Glomerular endothelial cell (primary cell): Measurements from ENCODE around the gene DIDO1. TPM values are rescaled to one million over a fixed set of nuclear protein-coding genes. Genes with fewer than 3 reads are reported as not detected.

ENCODE experiments used
- DNase-seq: peaks from one replicate; pipeline ENCODE4 v3.0.0-alpha.2; 2011; ENCODE audit warnings: low read depth, low spot score; ENCODE audit errors: extremely low read depth
- total RNA-seq: library from RNA; depleted of rRNA; stranded (reverse); fragments of >200 nt; gene quantifications from 2 replicates; pipeline ENCODE4 v1.2.3, GENCODE V29; 2015

The DIDO1 gene
- total RNA-seq, 1 donor from 2014 or later, result 50.3 TPM

DNA sequence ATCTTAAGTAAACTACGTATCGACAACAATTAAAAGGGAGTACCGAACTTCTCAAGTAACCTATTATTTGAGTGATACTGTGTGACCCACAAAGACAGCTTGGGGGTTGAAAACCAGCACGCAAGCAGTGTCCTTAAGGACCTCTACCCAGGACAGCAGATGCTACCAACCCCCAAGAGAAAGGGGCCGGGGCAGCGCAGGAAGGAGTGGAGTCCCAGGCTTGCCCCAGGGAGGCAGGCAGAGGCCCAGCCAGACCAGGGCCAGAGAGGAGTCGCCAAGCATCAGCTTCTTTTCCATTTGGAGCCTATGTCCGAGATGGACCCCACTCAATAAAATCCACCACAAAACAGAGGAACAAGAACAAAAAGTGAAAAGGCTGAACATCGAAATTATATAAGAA, 11.9 kb downstream of the DIDO1 start:
- DNase-seq, result no peak

DNA sequence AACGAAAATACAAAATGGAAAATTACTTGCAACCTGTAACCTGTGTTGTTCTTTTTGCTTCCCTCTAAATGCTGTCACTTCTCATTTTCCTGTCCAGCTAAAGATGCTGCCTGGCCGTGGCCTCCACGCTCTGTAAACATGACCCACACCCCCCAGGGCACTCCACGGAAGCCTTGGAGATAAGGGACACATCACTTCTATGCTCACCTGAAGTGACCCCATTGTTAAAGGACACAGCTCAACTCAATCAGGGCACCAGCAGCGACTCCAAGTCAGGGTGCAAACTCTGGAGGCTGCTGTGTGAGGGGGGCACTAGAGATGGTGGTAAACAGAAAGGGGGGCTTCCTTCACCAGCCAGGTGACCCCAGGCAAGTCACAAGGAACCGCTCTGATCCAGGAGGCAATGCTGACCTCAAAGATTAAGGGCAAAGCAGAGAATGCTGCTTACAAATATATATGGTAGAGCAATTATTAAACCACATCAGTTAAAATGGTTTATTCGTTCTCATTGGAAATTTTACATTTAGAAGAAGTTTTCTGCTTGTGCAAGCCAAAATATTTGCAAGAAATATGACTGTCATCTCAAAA, 13.2 kb downstream of the DIDO1 start:
- DNase-seq, result no peak

DNA sequence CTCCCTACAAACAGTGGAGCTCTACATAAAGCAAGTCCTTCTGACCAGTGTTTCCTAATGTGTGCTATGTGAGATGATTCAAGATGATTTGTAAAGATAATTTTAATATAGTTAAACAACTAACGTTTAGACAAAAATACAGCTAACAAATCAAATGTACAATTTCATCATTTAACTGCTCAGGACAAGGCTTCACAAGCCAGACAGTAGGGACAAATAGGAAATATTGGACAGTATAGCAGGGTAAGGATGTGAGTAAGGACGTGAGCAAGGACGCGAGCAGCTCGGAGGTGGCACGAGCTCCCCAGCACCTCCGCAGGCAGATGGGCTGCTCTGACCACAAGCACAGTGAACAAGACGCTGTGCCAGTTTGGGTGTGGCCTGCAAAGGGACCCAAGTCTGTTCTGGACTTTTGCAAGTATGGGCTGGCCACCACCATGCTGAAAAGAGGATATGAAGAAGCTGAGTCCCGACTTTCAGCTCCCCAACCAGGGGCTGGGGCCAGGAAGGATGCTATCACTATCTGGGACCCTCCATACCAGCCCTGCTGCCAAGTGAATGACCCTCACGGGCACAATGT, 14.5 kb downstream of the DIDO1 start:
- no peak for DNase-seq

DNA sequence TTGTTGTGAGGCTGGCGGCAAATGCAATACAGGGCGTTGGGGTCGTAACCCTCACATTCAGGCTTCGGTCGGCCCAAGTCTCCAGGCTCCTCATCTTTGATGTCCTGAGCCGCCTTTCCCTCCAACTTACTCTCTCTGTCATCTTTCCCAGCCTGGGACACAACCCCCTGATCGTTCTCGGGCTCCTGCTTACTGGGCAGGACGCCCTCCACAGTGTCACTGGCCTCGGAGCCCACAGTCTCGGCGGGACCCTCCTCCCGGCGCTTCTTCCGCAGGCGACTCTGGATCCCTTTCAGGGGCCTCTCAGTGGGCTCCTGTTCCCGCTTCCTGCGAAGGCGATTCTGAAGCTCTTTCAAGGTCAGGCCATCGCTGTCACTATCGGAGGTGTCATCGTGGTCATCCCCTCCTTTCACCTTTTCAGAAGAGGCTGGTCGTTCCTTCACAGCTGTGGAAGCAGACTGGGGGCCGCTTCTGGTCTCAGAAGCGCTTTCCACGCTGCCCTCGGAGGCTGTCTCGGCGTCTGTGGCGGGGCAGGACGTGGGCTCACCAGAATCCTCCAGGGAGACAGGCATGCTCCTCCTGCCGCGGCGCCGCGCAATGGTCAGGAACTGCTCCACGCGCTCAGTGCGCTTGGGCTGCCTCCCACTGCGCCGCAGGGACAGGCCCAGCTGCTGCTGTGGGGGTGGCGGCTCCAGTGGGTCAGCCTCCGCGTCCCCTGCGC, 15.4 kb downstream of the DIDO1 start:
- no peak for DNase-seq

DNA sequence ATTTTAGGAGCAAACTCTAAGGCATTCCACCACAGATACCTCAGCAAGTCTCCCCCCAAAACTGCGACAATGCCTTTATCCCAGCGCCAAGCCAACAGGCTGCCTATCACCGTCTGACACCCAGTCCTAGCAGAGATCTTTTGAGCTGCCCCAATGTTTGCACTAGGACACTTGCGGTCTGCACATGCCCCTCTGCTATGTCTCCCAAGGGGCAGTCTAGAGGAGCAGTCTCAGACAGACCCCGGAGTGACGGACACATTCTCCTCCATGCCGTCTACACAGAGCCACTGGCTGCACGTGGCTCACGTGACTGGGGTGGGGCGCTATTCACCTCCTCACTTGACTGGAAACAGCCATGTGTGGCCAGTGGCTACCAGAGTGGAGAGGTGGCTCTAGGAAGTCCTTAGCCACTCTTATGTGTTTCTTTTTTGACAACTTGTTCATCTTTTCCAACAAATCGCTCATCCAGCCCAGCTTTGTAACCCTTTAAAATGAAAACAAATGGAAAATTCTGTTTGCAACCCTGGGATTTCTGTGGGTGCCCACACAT, 16.0 kb downstream of the DIDO1 start:
- no peak for DNase-seq

DNA sequence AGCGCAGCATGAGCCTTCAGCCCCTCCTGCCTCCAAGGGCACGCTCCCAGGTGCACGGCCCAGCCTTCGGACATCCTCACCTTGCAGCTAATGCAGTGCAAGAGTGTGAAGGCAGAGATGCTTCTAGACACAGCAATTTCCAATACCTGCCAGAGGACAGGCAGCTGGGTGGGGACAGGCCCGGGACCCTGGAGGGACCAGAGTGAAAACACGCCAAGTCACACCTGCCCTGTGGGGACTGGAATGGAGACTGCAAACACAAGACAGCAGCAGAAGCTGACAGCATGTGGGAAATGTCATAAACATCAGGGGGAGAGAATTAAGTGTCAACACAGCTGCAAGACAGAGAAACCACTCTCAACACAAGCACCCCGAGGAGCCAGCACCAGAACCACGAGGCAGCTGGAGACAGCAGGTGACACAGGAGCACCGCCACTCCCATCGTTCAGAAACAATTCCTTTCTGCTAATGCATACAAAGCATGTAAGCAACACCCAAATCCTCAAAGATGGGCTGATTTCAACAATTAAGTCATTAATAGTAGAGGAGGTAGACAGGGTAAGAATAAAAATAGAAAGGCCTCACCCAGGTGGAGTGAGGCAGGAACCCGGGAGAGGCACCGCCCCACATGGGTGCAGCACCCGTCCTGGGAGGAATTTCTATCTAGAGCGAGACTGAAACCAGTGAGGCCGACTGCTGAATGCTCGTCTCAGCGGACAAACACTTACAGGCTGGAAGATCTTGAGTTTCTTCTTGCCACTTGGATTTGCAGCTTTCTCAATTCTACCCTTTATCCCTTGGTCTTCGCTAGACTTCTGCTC, 17.1 kb downstream of the DIDO1 start:
- no peak for DNase-seq

DNA sequence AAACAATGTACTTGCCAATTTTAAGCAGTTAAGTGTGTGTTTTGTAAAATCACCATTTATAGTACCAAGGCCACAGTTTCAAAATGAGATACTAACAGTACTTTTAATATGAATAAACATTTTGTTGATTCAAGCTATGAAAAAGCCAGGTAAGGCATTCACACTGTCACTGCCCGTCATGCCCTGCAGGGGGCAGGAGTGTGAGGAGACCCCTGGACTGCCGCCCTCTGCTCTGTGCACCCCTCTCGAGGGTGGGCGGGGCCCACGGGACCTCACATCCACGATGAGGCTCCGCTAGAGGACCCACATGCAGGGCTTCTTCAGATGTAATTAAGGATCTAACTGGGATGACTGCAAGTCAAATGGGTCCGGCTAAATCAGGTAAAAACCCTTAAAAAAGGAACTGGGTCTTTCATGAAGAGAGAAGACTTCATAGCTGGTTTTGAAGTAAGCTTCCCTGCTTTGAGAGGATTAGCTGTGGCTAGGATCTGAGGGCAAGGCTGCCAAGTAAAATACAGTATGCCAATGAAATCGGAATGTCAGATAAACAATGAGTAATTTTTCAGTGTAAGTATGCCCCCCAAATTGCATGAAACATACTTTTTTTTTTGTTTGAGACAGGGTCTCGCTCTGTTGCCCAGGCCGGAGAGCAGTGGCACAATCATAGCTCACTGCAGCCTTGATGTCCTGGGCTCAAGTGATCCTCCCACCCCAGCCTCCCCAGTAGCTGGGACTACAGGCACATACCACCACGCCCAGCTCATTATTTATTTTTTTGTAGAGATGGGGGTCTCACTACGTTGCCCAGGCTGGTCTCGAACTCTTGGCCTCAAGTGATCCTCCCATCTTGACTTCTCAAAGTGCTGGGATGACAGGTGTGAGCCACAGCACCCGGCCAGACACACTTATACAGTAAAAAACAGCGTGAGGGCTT, 18.7 kb downstream of the DIDO1 start:
- DNase-seq, result no peak

DNA sequence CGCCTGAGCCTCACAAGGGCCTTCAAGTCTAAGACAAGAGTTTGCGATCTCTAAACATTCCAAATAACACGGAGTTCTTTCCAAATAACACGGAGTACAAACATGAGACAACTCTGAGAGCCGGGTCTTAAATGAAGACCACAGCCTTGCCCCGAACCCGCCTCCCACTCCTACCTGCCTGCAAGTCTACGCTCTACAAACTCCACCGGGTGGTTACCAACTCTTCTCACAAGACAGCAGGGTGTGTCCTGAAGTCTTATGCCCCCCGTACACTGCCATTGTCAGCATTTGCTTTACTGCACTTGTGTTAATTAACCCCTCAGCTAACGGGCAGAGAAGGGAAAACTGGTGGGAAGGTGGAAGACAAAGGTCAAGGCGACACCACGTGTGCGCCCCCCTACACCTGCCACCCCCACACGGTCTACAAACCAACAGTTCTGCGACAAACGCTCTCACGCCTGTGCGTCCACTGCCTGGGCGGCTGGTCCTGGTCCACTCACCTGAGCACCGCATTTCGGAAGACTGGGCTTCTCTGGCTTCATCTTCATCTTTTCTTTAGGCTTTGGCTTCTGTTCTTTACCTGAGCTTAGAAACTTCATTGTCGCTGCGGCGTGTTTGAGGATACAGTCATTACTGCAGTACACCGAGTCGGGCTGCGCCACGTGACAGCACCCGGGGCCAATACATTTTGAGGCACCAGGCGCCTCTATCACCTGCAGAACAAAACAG, 19.5 kb downstream of the DIDO1 start:
- no peak for DNase-seq

DNA sequence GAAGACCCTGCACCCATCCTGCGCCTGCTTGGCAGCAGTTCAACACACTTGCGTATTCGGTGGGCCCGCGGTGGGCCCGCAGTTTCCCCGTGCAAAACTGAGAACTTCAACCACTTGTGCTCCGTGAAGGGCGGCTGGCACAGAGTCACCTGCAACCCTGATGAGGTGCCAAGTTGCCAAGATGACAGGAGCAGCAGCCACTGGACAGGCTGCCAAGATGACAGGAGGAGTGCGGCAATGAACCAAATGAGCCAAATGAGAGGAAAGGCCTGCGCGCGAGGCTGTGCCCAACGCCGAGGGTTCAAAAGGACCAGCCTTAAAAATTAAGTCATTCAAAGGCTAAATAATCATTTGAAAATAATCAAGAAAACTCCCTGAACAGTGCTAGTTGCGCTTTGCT, 20.1 kb downstream of the DIDO1 start:
- DNase-seq, result no peak

DNA sequence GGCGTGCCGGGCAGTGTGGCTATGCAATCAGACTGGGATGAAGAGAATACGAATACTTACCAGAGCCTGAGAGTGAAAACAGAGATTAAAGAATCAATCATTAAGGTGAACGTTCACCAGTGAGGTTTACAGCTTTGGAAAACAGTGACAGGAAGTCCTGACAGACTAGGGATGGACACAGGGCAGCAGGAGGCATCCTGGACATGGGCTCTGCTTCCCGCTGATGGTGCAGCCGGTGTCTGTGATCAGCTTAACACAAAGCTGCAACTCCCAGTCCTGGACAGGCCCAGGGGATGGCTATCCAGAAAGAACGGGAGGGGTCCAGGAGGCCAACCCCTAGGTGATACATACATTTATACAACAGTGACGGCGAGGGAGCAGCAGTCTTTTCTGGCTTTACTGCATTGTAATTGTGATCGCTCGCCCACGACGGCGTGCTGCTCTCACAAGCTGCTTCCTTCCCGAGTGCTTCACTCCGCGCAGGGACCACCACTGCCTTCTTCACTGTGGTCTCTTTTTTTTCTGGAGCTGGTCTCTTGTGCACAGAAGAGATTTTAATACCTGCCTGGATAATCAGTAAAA, 20.7 kb downstream of the DIDO1 start:
- DNase-seq, result no peak

DNA sequence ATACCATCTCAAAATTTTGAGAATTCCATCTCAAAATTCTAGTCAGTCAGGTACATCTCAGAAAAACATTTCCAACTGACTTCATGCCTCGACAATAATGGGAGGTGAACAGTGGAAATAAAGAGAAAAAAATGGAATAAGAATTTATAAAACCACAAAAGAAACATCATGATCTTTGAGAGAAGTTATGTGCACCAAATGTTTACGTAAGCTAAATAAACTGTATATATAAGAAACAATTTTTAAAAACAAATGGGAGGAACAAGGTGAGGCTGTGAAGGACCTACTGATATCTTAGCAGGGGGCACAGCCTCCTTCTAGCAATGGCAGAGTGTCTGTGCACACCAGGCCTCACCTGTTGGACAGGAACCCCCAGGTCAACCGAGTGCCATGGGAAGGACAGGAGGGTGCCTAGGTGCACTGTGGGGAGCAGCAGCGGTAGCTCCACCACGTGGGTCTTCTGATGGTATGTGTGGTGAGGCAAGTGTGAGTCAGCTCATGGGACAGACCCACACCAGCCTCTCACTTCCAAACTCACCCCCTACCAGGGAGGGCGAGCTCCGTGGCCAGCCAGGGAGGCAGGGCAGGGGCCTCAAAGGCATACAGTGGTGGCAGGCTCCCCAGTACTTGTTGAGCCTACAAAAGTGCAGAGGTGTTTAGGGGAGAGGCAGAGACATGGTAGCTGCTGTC, 23.2 kb downstream of the DIDO1 start:
- DNase-seq, result no peak

DNA sequence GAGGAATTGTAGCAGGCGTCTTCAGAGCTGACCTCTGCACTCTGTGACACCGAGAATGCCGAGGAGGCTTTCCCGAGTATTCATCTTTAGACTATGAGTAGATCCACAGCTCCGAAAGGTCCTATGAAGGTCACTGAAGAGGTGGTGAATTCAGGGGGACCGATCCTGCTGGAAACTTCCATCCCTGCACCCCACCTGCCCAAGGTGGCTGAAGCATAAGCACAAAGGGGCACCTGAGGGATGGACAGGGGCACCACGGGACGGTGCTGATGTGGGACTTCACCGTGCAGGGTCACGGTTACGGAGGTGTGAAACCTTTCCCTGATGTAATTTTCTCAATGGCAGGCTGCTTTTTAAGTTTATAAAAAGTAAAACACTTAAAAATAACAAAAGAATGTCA, 24.4 kb downstream of the DIDO1 start:
- DNase-seq, result no peak

DNA sequence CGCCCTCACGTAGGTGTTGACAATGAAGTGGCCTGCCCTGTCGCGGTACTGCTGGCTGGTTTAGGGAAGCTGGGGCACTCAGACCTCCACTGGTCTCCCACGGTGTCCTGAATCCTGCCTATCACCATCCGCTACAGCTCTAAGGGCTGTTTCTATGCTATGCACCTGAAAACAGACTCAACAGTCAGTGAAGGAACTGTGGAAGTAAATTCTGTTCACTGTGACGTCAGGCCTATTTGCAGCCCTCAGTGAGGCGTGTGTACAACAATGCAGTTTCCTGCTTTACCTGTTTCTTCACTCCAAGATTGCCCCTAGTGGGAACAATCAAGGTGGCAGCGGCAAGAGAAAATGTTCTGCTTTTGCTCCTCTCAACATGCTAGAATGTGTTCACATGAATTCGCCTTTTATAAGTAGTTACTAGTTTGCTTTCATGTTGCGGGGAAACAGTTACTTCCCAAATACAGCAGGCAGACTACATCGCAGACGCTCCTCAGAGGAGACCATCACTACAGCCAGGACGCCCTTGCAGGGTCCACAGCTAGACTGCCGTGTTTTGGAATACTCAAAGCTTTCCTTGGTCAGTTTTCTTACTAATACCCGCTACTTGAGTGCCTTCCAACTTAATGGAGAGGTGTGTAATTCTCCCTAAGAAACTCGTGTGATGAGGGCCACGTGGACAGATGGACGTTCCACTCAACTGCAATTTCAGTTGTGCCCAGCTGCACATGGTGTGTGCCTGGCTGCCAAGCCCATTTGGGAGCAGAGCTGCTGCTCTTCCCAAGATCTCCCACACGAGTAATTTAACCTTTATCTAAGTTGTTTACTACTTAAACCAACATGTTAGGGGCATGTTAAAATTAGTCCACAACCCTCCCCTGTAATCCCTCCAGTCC, 25.4 kb downstream of the DIDO1 start:
- DNase-seq, result no peak

DNA sequence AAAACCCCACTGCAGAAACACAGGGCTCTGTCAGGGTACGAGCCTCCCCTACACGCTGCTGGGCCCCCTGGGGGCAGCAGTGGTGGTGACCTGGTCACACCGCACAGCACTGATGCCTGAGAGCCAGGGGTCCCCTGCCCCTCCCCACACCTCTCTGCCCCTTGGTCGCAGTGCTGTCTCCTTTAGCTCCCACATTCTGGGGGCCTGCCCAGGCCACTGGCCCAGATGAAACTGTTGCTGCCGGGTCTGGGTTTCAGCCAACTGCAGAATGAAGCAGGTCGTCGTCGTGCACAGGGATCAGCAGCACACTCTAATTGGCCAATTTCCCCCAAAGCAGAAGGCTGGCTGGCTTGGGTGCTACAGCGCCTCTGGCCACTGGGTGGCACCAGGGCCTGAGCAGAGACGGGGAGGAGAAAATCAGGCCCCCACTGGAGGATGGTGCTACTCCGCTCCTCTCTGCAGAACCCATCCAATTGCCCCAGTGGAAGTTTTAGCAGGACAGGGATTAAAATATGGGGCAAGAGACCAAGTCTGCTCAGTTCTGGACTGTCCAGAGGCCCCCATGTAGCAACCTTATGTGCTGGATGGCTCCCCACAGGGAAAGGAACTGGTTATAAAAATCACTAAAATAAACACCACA, 26.1 kb downstream of the DIDO1 start:
- no peak for DNase-seq

DNA sequence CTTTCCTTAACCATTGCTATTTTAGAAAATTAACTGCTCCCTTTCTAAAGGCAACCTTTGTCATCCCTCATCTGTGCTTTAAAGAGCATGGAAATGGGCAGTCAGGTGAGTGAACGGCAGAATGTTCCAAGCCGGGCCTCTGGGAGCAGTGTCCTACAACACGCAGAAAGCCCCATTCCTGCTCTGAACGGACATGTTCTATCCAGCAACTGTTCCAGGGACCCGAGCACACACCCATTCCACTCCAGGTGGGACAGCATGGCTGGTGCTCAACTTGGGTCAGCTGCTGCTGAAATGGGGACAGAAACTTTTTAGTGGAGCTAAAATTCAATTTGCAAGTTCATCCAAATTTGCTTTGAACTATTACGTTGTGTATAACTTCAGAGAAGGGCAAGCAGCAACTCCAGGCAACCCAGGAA, 26.7 kb downstream of the DIDO1 start:
- DNase-seq, result no peak

DNA sequence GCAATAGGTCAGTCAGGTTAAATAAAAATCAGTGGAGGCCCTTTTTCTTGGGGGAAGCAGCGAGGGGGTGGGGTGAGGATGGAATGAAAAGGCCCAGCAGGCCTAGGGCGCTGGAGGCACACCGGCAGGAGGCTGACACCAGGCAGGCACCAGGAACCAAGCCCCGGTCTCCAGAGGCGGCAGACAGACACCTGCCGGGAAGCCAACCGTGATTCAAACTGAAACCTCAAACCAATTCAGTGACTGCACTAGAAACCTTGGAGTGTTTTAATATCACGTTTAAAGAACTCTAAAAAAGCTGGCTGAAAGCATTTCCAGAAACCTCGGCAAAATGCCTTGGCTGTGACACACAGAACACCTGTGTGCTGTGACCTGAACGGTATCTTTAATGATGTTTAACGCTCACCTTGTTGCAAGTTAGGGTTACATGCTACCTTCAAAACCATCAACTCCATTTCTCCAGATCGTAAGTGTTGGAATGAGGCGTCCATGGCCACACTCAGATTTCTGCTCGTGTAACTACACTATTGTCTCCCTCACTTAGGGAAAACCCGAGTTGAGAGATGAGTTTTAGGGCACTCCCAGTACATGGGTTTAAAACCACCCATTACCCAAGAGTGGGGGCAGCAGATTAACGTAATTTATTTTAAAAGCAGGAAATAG, 27.2 kb downstream of the DIDO1 start:
- no peak for DNase-seq
